Calu3 (cell line): ENCODE results near the gene LURAP1L. TPM values are rescaled to one million over a fixed set of nuclear protein-coding genes. Genes with fewer than 3 reads are reported as not detected.

Source experiments
- BruUV-seq: library from RNA; stranded (reverse); fragments of 400-500 nt; replicated peaks from 2 replicates; lab custom pipeline; 2021; lab: Mats Ljungman, UMichigan
- CTCF ChIA-PET: fragments of 300-600 bp; sonication (Branson Sonifier 250); formaldehyde crosslinking; loops from one replicate; lab custom pipeline; 2022; ENCODE audit warnings: antibody characterized with exemption; lab: Charles Lee
- DNase-seq: peaks from one replicate; pipeline ENCODE4 v3.0.0; 2022
- H3K27ac Mint-ChIP-seq: one replicate; pipeline ENCODE4 v1.8.0; 2022; ENCODE audit warnings: mixed read lengths; ENCODE audit not compliant: unreplicated experiment
- H3K27me3 Mint-ChIP-seq: one replicate; pipeline ENCODE4 v1.8.0; 2022; ENCODE audit warnings: mixed read lengths; ENCODE audit not compliant: unreplicated experiment
- H3K36me3 Mint-ChIP-seq: one replicate; pipeline ENCODE4 v1.8.0; 2022; ENCODE audit warnings: mild to moderate bottlenecking, moderate library complexity, mixed read lengths; ENCODE audit not compliant: insufficient read depth, unreplicated experiment
- H3K4me1 Mint-ChIP-seq: one replicate; pipeline ENCODE4 v1.8.0; 2022; ENCODE audit warnings: mild to moderate bottlenecking, low read depth, mixed read lengths; ENCODE audit not compliant: unreplicated experiment
- H3K4me3 Mint-ChIP-seq: one replicate; pipeline ENCODE4 v1.8.0; 2022; ENCODE audit warnings: mild to moderate bottlenecking, low read depth, moderate library complexity, mixed read lengths; ENCODE audit not compliant: unreplicated experiment
- H3K9me3 Mint-ChIP-seq: one replicate; pipeline ENCODE4 v1.8.0; 2022; ENCODE audit warnings: low read depth, mixed read lengths; ENCODE audit not compliant: unreplicated experiment
- CTCF ChIP-seq: fragments of 200-600 bp; IDR thresholded peaks from one replicate; pipeline ENCODE4 v1.8.0; 2022; ENCODE audit warnings: antibody characterized with exemption; ENCODE audit not compliant: unreplicated experiment
- intact Hi-C: fragments of 100-400 bp; cut with micrococcal nuclease; formaldehyde crosslinking; loops from one replicate; pipeline ENCODE4 v1.10.0; 2022; ENCODE audit not compliant: unreplicated experiment
- total RNA-seq: library from RNA; stranded (reverse); gene quantifications from 2 replicates; pipeline ENCODE4 v1.2.3, GENCODE V29; 2022

Gene LURAP1L
- total RNA-seq, 1 experiment from 2014 or later, result 48.7 TPM

GRCh38 chr9:12740845-12741244 is 34.0 kb upstream of the LURAP1L start:
- BruUV-seq, result no TSS peak
- Mint-ChIP-seq H3K27ac (no peak overlapping the region), H3K27me3 (no peaks in the 10 kb centered on the region), H3K4me3 (no peak overlapping the region), H3K36me3 (no peaks in the 10 kb centered on the region), H3K4me1 (peaks cover 10% of the 10 kb centered on the region), H3K9me3 (no peaks in the 10 kb centered on the region)
- CTCF ChIA-PET, result no interaction called here
- TF ChIP-seq CTCF, result no peak
- intact Hi-C loops, result no loop called here
- no peak for DNase-seq

GRCh38 chr9:12748016-12748415 is 26.8 kb upstream of the LURAP1L start:
- peaks cover 9% of the 10 kb centered on the region for H3K4me1 Mint-ChIP-seq
- CTCF ChIA-PET, result no interaction called here
- no peak for TF ChIP-seq CTCF
- BruUV-seq, result no TSS peak
- DNase-seq, result no peak
- H3K27ac Mint-ChIP-seq, result no peak overlapping the region
- no peaks in the 10 kb centered on the region for H3K9me3 Mint-ChIP-seq
- no peak overlapping the region for H3K4me3 Mint-ChIP-seq
- H3K36me3 Mint-ChIP-seq, result no peaks in the 10 kb centered on the region
- intact Hi-C loops, result no loop called here
- no peaks in the 10 kb centered on the region for H3K27me3 Mint-ChIP-seq

- CTCF ChIA-PET, result no interaction called here
- no peaks in the 10 kb centered on the region for H3K36me3 Mint-ChIP-seq
- H3K4me1 Mint-ChIP-seq, result peaks cover 9% of the 10 kb centered on the region
- intact Hi-C loops, result no loop called here
- no peak for DNase-seq
- BruUV-seq, result no TSS peak
- H3K9me3 Mint-ChIP-seq, result no peaks in the 10 kb centered on the region
- no peak overlapping the region for H3K4me3 Mint-ChIP-seq
- no peak for TF ChIP-seq CTCF
- H3K27ac Mint-ChIP-seq, result no peak overlapping the region
- no peaks in the 10 kb centered on the region for H3K27me3 Mint-ChIP-seq
Measured at GRCh38 chr9:12748954-12749353, 25.9 kb upstream of the LURAP1L start.

GRCh38 chr9:12753931-12754330 is 20.9 kb upstream of the LURAP1L start:
- no peak overlapping the region for H3K27ac Mint-ChIP-seq
- no peak for TF ChIP-seq CTCF
- CTCF ChIA-PET, result no interaction called here
- no peaks in the 10 kb centered on the region for H3K27me3 Mint-ChIP-seq
- intact Hi-C loops, result loop anchor here (10.0 kb wide), 1 partner anchor 1281 kb away; no protein-coding TSS in a partner anchor
- no TSS peak for BruUV-seq
- H3K4me3 Mint-ChIP-seq, result no peak overlapping the region
- no peak for DNase-seq
- no peaks in the 10 kb centered on the region for H3K36me3 Mint-ChIP-seq
- H3K4me1 Mint-ChIP-seq, result no peaks in the 10 kb centered on the region
- no peaks in the 10 kb centered on the region for H3K9me3 Mint-ChIP-seq
